HUES6 (cell line): ENCODE results near the gene DIP2C.

Experiments used
- H3K27ac ChIP-seq: 2 replicates; pipeline ENCODE4 v1.7.0; 2013; ENCODE audit warnings: low read depth, mild to moderate bottlenecking, low read length, inconsistent platforms
- H3K27me3 ChIP-seq: 2 replicates; pipeline ENCODE4 v1.6.1; 2013; ENCODE audit warnings: low read length; ENCODE audit not compliant: control insufficient read depth, insufficient read depth
- H3K36me3 ChIP-seq: 2 replicates; pipeline ENCODE4 v1.6.1; 2013; ENCODE audit warnings: low read length; ENCODE audit not compliant: control insufficient read depth, insufficient read depth
- H3K4me1 ChIP-seq: 2 replicates; pipeline ENCODE4 v1.6.1; 2013; ENCODE audit warnings: low read length; ENCODE audit not compliant: control insufficient read depth, insufficient read depth
- H3K4me3 ChIP-seq: 2 replicates; pipeline ENCODE4 v1.5.1; 2013; ENCODE audit warnings: low read depth, low read length
- H3K9ac ChIP-seq: one replicate; pipeline ENCODE4 v1.6.1; 2013; ENCODE audit warnings: mild to moderate bottlenecking, low read length
- H3K9me3 ChIP-seq: 2 replicates; pipeline ENCODE4 v1.6.1; 2013; ENCODE audit warnings: low read depth, low read length; ENCODE audit not compliant: control insufficient read depth, insufficient read depth

DIP2C gene

DNA sequence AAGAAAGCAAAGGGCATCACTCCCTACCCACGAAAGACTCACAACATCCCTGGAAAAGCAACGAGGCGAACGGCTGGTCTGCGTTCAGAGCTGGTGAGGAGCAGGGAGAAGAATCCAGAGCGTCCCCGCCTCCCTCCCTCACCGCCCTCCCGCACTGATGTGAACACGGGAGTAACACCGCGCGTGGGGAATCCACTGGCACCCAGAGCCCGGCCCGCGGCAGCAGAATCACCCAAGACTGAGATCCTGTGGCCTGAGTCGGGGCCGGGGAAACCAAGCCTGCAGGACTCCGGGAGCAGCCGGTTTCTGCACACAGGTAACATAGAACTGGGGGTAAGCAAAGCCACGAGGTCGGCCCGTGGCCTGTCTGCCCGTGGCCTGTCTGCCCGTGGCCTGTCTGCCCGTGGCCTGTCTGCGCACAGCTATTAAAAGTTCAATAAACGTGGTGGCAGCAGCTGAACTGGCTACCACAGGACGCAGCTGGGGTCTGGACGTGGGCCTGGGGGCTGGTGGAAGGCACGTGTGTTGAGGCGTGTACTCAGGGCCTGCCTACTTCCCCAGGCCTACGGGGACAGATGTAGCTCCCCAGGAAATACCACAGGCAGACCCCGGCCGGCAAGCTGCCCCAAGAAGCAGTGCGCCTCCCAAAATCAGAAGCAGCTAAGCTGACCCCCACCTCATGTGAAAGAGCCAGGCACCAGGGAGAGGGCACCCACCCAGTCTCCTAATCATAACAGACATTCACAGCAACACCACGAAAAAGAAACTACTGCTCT lies 23.0 kb downstream of the DIP2C start:
- no peaks in the 10 kb centered on the region for H3K36me3 ChIP-seq
- H3K4me1 ChIP-seq = peaks cover 6% of the 10 kb centered on the region
- no peaks in the 10 kb centered on the region for H3K27me3 ChIP-seq
- H3K9ac ChIP-seq = no peak overlapping the region
- no peak overlapping the region for H3K4me3 ChIP-seq
- H3K27ac ChIP-seq = no peak overlapping the region
- H3K9me3 ChIP-seq = peaks cover 3% of the 10 kb centered on the region; the same call in 1 of the 2 replicates

DNA sequence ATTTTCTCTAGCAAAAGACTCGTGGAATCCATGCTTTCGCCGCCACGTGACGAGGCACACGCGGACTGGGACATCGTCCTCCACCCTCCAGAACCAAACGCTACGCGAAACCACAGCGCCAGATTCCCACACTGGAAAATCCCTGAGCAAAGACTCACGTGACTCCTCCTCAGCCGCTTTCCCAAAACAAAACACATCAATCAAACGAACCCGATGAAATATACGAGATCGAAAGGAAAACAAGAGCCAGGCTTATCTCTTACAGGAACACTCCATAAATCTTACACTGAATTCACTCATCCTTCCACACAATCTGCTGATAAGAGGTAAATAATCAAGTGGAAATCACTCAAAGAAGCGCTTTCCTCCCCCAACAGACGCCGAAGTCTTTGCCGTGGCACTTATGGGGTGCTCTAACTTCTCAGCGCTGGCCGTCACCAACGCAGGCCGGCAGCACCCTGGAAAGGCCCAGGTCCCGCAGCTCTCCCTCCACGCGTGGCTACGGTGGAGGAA lies 23.8 kb downstream of the DIP2C start:
- H3K9me3 ChIP-seq = peaks cover 3% of the 10 kb centered on the region; the same call in 1 of the 2 replicates
- no peaks in the 10 kb centered on the region for H3K27me3 ChIP-seq
- peaks cover 6% of the 10 kb centered on the region for H3K4me1 ChIP-seq
- H3K9ac ChIP-seq = no peak overlapping the region
- no peaks in the 10 kb centered on the region for H3K36me3 ChIP-seq
- H3K4me3 ChIP-seq = no peak overlapping the region
- no peak overlapping the region for H3K27ac ChIP-seq

DNA sequence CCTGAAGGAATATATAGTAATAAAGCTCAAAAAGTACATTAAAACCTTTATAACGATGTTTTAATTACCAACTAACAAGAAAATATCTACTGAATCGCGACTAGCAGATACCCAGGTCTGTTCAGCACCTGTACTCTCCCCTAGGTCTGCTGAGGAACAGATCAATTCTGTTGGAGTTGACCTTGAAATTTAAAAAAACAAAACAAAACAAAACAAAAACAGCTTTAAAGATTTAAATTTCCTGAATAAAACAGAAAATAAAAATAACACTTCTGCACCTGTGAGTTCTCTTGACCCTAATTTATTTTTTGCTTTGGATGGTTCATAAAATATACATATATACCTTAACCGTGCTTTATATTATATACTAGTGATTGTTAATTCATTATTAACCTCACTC lies 24.6 kb downstream of the DIP2C start:
- Histone ChIP-seq H3K4me3 (no peak overlapping the region), H3K9me3 (no peaks in the 10 kb centered on the region; the same call in 1 of the 2 replicates), H3K36me3 (no peaks in the 10 kb centered on the region), H3K9ac (no peak overlapping the region), H3K4me1 (peaks cover 6% of the 10 kb centered on the region), H3K27ac (no peak overlapping the region), H3K27me3 (no peaks in the 10 kb centered on the region)

GRCh38 chr10:664301-664700 lies 25.2 kb downstream of the DIP2C start:
- no peak overlapping the region for H3K27ac ChIP-seq

DNA sequence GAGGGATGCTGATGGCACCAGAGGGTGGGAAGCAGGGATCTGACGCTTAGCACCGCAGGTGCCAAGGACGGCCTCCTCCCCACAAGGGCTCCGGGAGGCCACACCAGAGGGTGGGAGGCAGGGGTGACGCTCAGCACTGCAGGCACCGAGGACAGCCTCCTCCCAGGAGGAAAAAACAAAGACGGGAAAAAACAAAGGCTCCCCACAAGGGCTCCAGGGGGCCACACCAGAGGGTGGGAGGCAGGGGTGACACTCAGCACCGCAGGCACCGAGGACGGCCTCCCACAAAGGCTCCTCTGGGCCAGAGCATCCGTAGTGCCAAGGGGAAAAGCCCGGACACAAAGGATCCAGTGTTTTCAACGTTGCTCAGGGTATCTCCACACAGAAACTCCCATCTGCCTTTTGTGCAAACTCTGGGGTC lies 25.6 kb downstream of the DIP2C start:
- Histone ChIP-seq H3K4me1 (peaks cover 6% of the 10 kb centered on the region), H3K36me3 (no peaks in the 10 kb centered on the region), H3K27me3 (no peaks in the 10 kb centered on the region)

More at GRCh38 chr10:664301-664700, 25.2 kb downstream of the DIP2C start:
- Histone ChIP-seq H3K36me3 (no peaks in the 10 kb centered on the region), H3K9me3 (no peaks in the 10 kb centered on the region; the same call in 1 of the 2 replicates), H3K4me3 (no peak overlapping the region), H3K27me3 (no peaks in the 10 kb centered on the region), H3K9ac (no peak overlapping the region), H3K4me1 (peaks cover 6% of the 10 kb centered on the region)

GRCh38 chr10:663466-663751 lies 26.1 kb downstream of the DIP2C start:
- no peaks in the 10 kb centered on the region; the same call in 1 of the 2 replicates for H3K9me3 ChIP-seq
- H3K27ac ChIP-seq = no peak overlapping the region
- H3K4me3 ChIP-seq = no peak overlapping the region
- no peaks in the 10 kb centered on the region for H3K36me3 ChIP-seq
- H3K4me1 ChIP-seq = peaks cover 6% of the 10 kb centered on the region
- H3K9ac ChIP-seq = no peak overlapping the region
- H3K27me3 ChIP-seq = no peaks in the 10 kb centered on the region

More for the DNA sequence above, 25.6 kb downstream of the DIP2C start:
- Histone ChIP-seq H3K9ac (no peak overlapping the region), H3K27ac (no peak overlapping the region), H3K9me3 (no peaks in the 10 kb centered on the region; the same call in 1 of the 2 replicates), H3K4me3 (no peak overlapping the region)

DNA sequence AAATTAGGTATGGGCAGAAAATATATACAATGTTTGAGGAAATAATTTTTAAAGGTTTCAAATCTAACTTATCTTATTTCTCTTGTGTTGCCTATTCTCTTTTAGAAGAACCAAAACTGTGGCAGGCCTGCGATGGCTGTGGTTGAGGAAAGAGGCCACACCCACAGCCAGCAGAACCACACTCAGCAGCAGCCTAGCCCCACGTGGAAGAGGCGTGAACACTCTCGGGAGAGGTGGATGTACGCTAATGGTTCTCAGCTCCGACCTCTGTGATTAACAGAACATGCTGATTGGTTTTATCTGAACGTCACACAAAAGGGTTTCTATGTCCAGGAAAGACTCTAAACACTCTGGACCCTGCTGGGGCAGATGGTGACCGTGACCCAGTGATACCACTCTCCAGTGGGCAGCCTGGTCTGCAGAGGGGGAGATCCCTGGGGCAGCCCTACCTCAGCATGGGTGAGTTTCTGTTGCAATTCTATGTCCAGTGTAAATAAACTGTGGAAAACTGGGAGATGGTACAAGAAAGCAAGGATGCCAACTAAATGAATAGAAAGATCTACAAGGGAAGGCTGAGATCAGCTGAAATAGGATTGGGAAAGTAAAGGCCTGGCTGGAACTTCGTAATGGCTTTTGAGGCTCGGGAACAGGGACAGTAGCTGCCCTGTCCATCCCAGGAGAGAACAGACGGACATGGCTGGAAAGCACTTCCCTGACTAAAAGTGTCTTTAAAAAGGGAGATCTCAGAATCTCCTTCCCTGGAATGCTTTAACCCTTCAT lies 26.6 kb downstream of the DIP2C start:
- H3K9ac ChIP-seq = no peak overlapping the region
- H3K27ac ChIP-seq = no peak overlapping the region
- no peaks in the 10 kb centered on the region for H3K36me3 ChIP-seq
- H3K27me3 ChIP-seq = no peaks in the 10 kb centered on the region
- no peaks in the 10 kb centered on the region; the same call in 1 of the 2 replicates for H3K9me3 ChIP-seq
- no peak overlapping the region for H3K4me3 ChIP-seq
- peaks cover 6% of the 10 kb centered on the region for H3K4me1 ChIP-seq

GRCh38 chr10:662223-662605 lies 27.3 kb downstream of the DIP2C start:
- Histone ChIP-seq H3K36me3 (no peaks in the 10 kb centered on the region), H3K27me3 (no peaks in the 10 kb centered on the region), H3K4me3 (no peak overlapping the region), H3K27ac (no peak overlapping the region), H3K9me3 (no peaks in the 10 kb centered on the region), H3K9ac (no peak overlapping the region), H3K4me1 (peaks cover 6% of the 10 kb centered on the region)

GRCh38 chr10:661597-662222 lies 27.8 kb downstream of the DIP2C start:
- no peaks in the 10 kb centered on the region for H3K36me3 ChIP-seq

GRCh38 chr10:660970-661596 lies 28.4 kb downstream of the DIP2C start:
- H3K27ac ChIP-seq = no peak overlapping the region
- no peak overlapping the region for H3K4me3 ChIP-seq
- peaks cover 6% of the 10 kb centered on the region for H3K4me1 ChIP-seq
- no peaks in the 10 kb centered on the region for H3K36me3 ChIP-seq
- no peaks in the 10 kb centered on the region for H3K9me3 ChIP-seq
- no peak overlapping the region for H3K9ac ChIP-seq
- H3K27me3 ChIP-seq = no peaks in the 10 kb centered on the region

More at GRCh38 chr10:661597-662222, 27.8 kb downstream of the DIP2C start:
- Histone ChIP-seq H3K4me1 (peaks cover 6% of the 10 kb centered on the region), H3K27me3 (no peaks in the 10 kb centered on the region), H3K9ac (no peak overlapping the region), H3K27ac (no peak overlapping the region), H3K9me3 (no peaks in the 10 kb centered on the region), H3K4me3 (no peak overlapping the region)
